Endothelial cell of umbilical vein (primary cell): ENCODE results near the gene VSIR. TPM values are rescaled to one million over a fixed set of nuclear protein-coding genes. Genes with fewer than 3 reads are reported as not detected.

Source experiments
- BruUV-seq: library from RNA; stranded (reverse); fragments of 400-500 nt; replicated peaks from 2 replicates; lab custom pipeline; 2021; lab: Mats Ljungman, UMichigan
- CTCF ChIA-PET: fragments of 300-600, 350-600 bp; sonication (Branson Sonifier 250); formaldehyde crosslinking; loops from one replicate; lab custom pipeline; 2021; ENCODE audit warnings: antibody characterized with exemption, inconsistent platforms; lab: Charles Lee
- POLR2A ChIA-PET: fragments of 300-600, 350-600 bp; sonication (Branson Sonifier 250); formaldehyde crosslinking; loops from one replicate; lab custom pipeline; 2021; ENCODE audit warnings: antibody characterized with exemption, inconsistent platforms; lab: Charles Lee
- DNase-seq: peaks from one replicate; pipeline ENCODE4 v3.0.0-alpha.2; 2011; ENCODE audit warnings: low read depth, low spot score
- FAIRE-seq: peaks from 2 replicates; lab custom pipeline; 2011; peaks lifted over from hg19 to GRCh38; lab: Jason Lieb, UNC
- H2AFZ ChIP-seq: 2 replicates; pipeline ENCODE4 v1.6.0; 2012; ENCODE audit warnings: low read depth, low read length, control low read depth, inconsistent platforms
- H3K27ac ChIP-seq: 2 replicates; pipeline ENCODE4 v1.5.1; 2011; ENCODE audit warnings: low read depth, mild to moderate bottlenecking, control low read depth, low read length, moderate library complexity; ENCODE audit not compliant: insufficient read depth
- H3K27me3 ChIP-seq, 2 experiments: 2 replicates each; pipeline versions ENCODE4 v1.6.0 to v1.6.1; 2011; ENCODE audit warnings: low read length in 2 of 2, mixed read lengths in 1 of 2; ENCODE audit not compliant: control insufficient read depth in 2 of 2, insufficient read depth in 2 of 2
- H3K36me3 ChIP-seq, 2 experiments: 2 replicates in 1 of 2; 3 replicates in 1 of 2; pipeline ENCODE4 v1.5.1; 2011; ENCODE audit warnings: low read length in 2 of 2, mild to moderate bottlenecking in 1 of 2, moderate library complexity in 1 of 2; ENCODE audit not compliant: control insufficient read depth in 2 of 2, insufficient read depth in 2 of 2; ENCODE audit errors: extremely low read depth in 1 of 2
- H3K4me1 ChIP-seq: 3 replicates; pipeline ENCODE4 v1.5.1; 2011; ENCODE audit warnings: mild to moderate bottlenecking, low read length; ENCODE audit not compliant: control insufficient read depth, insufficient read depth; ENCODE audit errors: extremely low read depth
- H3K4me2 ChIP-seq: 2 replicates; pipeline ENCODE4 v1.6.1; 2011; ENCODE audit warnings: low read length, control low read depth, mixed read lengths; ENCODE audit not compliant: insufficient read depth
- H3K4me3 ChIP-seq, 3 experiments: fragments of 200-600 bp in 1 of 3; sonication (generic), shearing (Covaris generic) in 1 of 3; replicated peaks in 1 of 3; 2 replicates each; pipeline ENCODE4 v1.5.1; 2011 to 2016; ENCODE audit warnings: control low read depth in 3 of 3, low read length in 3 of 3, mild to moderate bottlenecking in 2 of 3, inconsistent platforms in 1 of 3, low read depth in 1 of 3, moderate library complexity in 1 of 3; ENCODE audit not compliant: insufficient read depth in 1 of 3
- H3K79me2 ChIP-seq: 2 replicates; pipeline ENCODE4 v1.6.0; 2012; ENCODE audit warnings: low read length, inconsistent platforms; ENCODE audit not compliant: control insufficient read depth, insufficient read depth
- H3K9ac ChIP-seq: replicated peaks from 2 replicates; pipeline ENCODE3; 2011; ENCODE audit warnings: low read length, control low read depth; ENCODE audit not compliant: insufficient read depth; ENCODE audit errors: extremely low read depth
- H3K9me1 ChIP-seq: replicated peaks from 3 replicates; pipeline ENCODE4 v1.6.0; 2011; ENCODE audit warnings: mild to moderate bottlenecking, low read length; ENCODE audit not compliant: control insufficient read depth, insufficient read depth; ENCODE audit errors: extremely low read depth
- H3K9me3 ChIP-seq: replicated peaks from 2 replicates; pipeline ENCODE4 v1.5.1; 2012; ENCODE audit warnings: low read length, inconsistent platforms; ENCODE audit not compliant: control insufficient read depth, insufficient read depth
- H4K20me1 ChIP-seq: replicated peaks from 2 replicates; pipeline ENCODE3; 2011; ENCODE audit warnings: mild to moderate bottlenecking, low read length; ENCODE audit not compliant: control insufficient read depth, insufficient read depth; ENCODE audit errors: extremely low read depth
- EZH2 ChIP-seq: IDR thresholded peaks from 2 replicates; pipeline ENCODE4 v1.6.1; 2012; ENCODE audit warnings: borderline replicate concordance, low read depth, mild to moderate bottlenecking, moderate library complexity, low read length, inconsistent platforms; ENCODE audit not compliant: severe bottlenecking
- FOS ChIP-seq: IDR thresholded peaks from 2 replicates; pipeline ENCODE4 v1.6.1; 2011; ENCODE audit warnings: mild to moderate bottlenecking, low read length, moderate library complexity, borderline replicate concordance; ENCODE audit not compliant: insufficient read depth
- GATA2 ChIP-seq: IDR thresholded peaks from 2 replicates; pipeline ENCODE4 v1.7.0; 2011; ENCODE audit warnings: low read depth, mild to moderate bottlenecking, moderate library complexity, mixed read lengths, low read length; ENCODE audit not compliant: insufficient read length, insufficient read depth
- JUN ChIP-seq: IDR thresholded peaks from 2 replicates; pipeline ENCODE4 v1.6.1; 2011; ENCODE audit warnings: borderline replicate concordance, low read depth; ENCODE audit not compliant: insufficient read length, insufficient read depth
- MYC ChIP-seq: IDR thresholded peaks from one replicate; pipeline ENCODE4 v1.6.1; 2011; ENCODE audit warnings: mild to moderate bottlenecking, low read depth, low read length
- POLR2A ChIP-seq: IDR thresholded peaks from 2 replicates; pipeline ENCODE4 v1.6.1; 2012; ENCODE audit warnings: low read depth, mild to moderate bottlenecking, control low read depth, low read length
- POLR2AphosphoS5 ChIP-seq: IDR thresholded peaks from 2 replicates; pipeline ENCODE4 v1.6.1; 2012; ENCODE audit warnings: low read depth, mild to moderate bottlenecking, control low read depth, low read length, moderate library complexity; ENCODE audit not compliant: insufficient read depth
- dilution Hi-C: fragments of 300-500 bp; cut with MboI; formaldehyde crosslinking; loops from one replicate; pipeline ENCODE4 v1.15.0; 2019; ENCODE audit warnings: low sequenced_read_pairs; ENCODE audit not compliant: extremely low pct_ligation_motif_present
- intact Hi-C: fragments of 100-400 bp; cut with micrococcal nuclease; formaldehyde crosslinking; loops from one replicate; pipeline ENCODE4 v1.10.0; 2022
- polyA plus RNA-seq, 4 experiments: library from polyadenylated mRNA; depleted of rRNA in 3 of 4; stranded (reverse) in 3 of 4; unstranded in 1 of 4; fragments of >200 nt; gene quantifications; 2 replicates each; pipeline versions ENCODE4 v1.2.1 to v1.2.3, GENCODE V29; 2011 to 2012; ENCODE audit warnings: missing spikeins in 1 of 4
- total RNA-seq: library from RNA; stranded (reverse); gene quantifications from 2 replicates; pipeline ENCODE4 v1.2.3, GENCODE V29; 2021
- TF ChIP-seq, protein P1 (sequence below), 2 donors: IDR thresholded peaks; 1 replicate in 1 of 2; 2 replicates in 1 of 2; pipeline ENCODE4 v1.5.1; 2011; ENCODE audit warnings: low read length in 2 of 2, mild to moderate bottlenecking in 2 of 2, moderate library complexity in 2 of 2, control low read depth in 1 of 2, inconsistent platforms in 1 of 2, low read depth in 1 of 2; ENCODE audit not compliant: insufficient read depth in 1 of 2; ENCODE audit errors: extremely low read depth in 1 of 2
- TF ChIP-seq, protein P2 (sequence below): IDR thresholded peaks from 2 replicates; pipeline ENCODE4 v1.6.1; 2011; ENCODE audit not compliant: insufficient read depth, insufficient read length

VSIR gene
- total and polyA plus RNA-seq, 2 donors (not counting 3 experiments of a cell fraction or from before 2014, with no cell fraction given) = 4.9 to 6.3 TPM

DNA sequence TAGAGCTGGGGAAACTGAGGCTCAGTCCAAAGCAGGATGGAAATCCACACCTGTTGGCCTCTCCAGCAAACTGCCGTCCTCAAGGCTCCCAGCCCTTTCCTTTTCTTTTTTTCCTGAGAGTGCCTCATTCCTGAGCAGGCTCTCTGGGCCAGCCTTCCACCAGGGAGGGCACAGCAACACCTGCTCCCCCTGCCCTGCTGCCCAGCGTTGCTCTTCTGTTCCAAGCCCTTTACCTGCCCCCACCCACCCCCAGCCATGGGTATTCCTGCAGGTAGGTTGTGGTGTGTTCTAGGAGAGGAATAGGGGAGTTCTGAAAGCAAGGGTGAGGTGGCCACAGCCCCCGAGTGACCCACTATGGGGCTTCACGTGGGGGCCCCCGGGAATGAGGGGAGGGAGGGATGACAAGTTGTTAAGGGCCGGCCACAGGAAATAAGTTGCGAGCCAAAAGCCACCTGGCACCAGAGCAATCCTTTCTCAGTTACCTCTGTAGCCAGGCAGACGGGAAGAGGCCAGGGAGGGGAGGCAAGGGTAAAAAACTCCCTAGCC is 19.3 kb downstream of the VSIR start:
- peaks cover 6 to 9% of the 10 kb centered on the region in 2 experiments for H3K27me3 ChIP-seq
- H3K9ac ChIP-seq = no peak overlapping the region
- no peaks in the 10 kb centered on the region for H4K20me1 ChIP-seq
- no peak overlapping the region for H3K4me2 ChIP-seq
- peaks cover 2% of the 10 kb centered on the region for H3K4me1 ChIP-seq
- TF ChIP-seq, protein P1, sequence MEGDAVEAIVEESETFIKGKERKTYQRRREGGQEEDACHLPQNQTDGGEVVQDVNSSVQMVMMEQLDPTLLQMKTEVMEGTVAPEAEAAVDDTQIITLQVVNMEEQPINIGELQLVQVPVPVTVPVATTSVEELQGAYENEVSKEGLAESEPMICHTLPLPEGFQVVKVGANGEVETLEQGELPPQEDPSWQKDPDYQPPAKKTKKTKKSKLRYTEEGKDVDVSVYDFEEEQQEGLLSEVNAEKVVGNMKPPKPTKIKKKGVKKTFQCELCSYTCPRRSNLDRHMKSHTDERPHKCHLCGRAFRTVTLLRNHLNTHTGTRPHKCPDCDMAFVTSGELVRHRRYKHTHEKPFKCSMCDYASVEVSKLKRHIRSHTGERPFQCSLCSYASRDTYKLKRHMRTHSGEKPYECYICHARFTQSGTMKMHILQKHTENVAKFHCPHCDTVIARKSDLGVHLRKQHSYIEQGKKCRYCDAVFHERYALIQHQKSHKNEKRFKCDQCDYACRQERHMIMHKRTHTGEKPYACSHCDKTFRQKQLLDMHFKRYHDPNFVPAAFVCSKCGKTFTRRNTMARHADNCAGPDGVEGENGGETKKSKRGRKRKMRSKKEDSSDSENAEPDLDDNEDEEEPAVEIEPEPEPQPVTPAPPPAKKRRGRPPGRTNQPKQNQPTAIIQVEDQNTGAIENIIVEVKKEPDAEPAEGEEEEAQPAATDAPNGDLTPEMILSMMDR (IDR thresholded peaks at IDR 0.05; ENCODE audit: extremely low read depth in 1 of 2, insufficient read depth in 1 of 2, low read depth in 1 of 2, low read length in 2 of 2) = no peak
- TF ChIP-seq EZH2 (no peak), FOS (no peak), JUN (no peak), GATA2 (no peak), MYC (no peak), POLR2AphosphoS5 (no peak), POLR2A (no peak)
- TF ChIP-seq, protein P2, sequence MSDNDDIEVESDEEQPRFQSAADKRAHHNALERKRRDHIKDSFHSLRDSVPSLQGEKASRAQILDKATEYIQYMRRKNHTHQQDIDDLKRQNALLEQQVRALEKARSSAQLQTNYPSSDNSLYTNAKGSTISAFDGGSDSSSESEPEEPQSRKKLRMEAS = no peak
- H3K9me3 ChIP-seq = no peaks in the 10 kb centered on the region
- ChIA-PET CTCF (no interaction called here), POLR2A (no interaction called here)
- no peak overlapping the region for H3K27ac ChIP-seq
- H3K4me3 ChIP-seq = no peak overlapping the region
- H3K9me1 ChIP-seq = no peaks in the 10 kb centered on the region
- no peak for FAIRE-seq
- H2AFZ ChIP-seq = no peak overlapping the region
- no TSS peak for BruUV-seq
- intact Hi-C loops = no loop called here
- no peaks in the 10 kb centered on the region for H3K79me2 ChIP-seq
- no peak for DNase-seq
- H3K36me3 ChIP-seq = no peaks in the 10 kb centered on the region
- dilution Hi-C loops = no loop called here
